ENCODE data around the gene RANGAP1.
A peak's percentile ranks its signal among the peaks of the same experiment; 100 is the strongest.
"Not testable (repeated sequence)": the region's sequence is repeated elsewhere in the genome, so short reads cannot be mapped to it uniquely, and the experiment has no call there.

RANGAP1 gene

GRCh38 chr22:41302021-41302767 is 16.2 kb upstream of the RANGAP1 start:
- FAIRE-seq (no peak), DNase-seq (ENCODE audit: extremely low spot score, insufficient read length, low read depth) (no peak)

- peak; percentile 77 for FAIRE-seq
- DNase-seq (ENCODE audit: extremely low spot score, insufficient read length, low read depth): peak; percentile 93
Observed at GRCh38 chr22:41301085-41302020, 15.4 kb upstream of the RANGAP1 start, which contains the start of gene ZC3H7B. Gene ZC3H7B, plus strand, starts transcription at chr22:41301525. Its CDS starts 19,136 bp downstream, at chr22:41320661.

DNA sequence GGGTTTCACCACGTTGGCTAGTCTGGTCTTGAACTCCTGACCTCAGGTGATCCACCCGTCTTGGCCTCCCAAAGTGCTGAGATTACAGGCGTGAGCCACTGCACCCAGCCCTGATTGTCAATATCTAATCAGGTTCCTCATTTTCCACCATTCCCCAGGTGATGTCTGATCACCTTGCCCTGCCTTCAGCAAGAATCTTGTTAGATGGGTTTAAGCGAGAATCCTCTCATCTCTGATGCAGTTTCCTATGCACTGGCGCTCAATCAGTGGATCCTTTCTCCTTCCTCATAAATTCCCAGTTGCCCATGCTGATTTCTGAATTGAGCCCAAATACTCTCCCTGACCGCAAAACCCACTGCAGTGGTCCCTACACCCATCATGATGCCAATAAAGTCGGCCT is 14.7 kb upstream of the RANGAP1 start:
- no peak for FAIRE-seq
- DNase-seq (ENCODE audit: extremely low spot score, insufficient read length, low read depth): no peak

DNA sequence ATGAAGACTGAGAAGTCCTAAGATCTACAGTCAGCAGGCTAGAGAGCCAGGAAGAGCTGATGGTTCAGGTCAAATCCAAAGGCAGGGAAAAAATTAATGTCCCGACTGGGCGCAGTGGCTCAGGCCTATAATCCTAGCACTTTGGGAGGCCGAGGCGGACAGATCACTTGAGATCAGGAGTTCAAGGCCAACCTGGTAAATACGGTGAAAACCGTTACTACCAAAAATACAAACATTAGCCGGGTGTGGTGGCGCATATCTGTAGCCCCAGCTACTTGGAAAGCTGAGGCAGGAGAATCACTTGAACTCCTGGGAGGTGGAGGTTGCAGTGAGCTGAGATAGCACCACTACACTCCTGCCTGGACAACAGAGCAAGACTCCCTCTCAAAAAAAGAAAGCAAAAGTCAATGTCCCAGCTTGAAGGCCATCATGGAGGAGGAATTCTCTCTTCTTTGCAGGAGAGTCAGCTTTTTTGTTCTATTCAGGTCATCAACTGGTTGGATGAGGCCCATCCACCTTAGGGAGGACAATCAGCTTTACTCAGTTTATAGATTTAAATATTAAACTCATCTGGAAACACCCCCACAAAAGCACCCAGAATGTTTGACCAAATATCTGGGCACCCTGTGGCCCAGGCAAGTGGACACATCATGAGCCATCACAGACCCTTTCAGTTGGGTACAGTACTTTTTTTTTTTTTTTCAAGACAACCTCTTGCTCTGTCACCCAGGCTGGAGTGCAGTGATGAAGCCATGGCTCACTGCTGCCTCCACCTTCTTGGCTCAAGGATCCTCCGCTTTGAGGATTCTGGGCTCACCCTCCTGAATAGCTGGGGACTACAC is 11.1 kb upstream of the RANGAP1 start:
- FAIRE-seq (no peak), DNase-seq (ENCODE audit: extremely low spot score, insufficient read length, low read depth) (no peak)

- not testable (repeated sequence) for DNase-seq (ENCODE audit: extremely low spot score, insufficient read length, low read depth); FAIRE-seq
Observed at GRCh38 chr22:41294816-41295215, 8.8 kb upstream of the RANGAP1 start.

- DNase-seq (ENCODE audit: extremely low spot score, insufficient read length, low read depth) (no peak), FAIRE-seq (no peak)
Observed at GRCh38 chr22:41290262-41291221, 4.6 kb upstream of the RANGAP1 start.

DNA sequence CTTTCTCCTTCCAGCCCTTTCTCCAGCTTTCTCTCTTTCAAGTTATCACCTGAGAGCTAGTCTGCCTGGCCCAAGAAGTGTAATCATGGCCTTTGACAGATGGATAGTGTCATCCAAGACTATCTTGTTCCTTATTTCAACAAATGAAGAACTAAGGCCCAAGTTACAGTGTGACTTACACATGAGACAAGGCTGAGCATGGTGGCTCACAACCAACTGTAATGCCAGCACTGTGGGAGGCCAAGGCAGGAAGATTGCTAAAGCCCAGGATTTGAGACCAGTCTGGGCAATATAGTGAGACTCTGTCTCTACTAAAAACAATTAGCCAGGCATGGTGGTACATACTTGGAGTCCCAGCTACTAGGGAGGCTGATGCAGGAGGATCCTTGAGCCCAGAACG is 3.7 kb upstream of the RANGAP1 start:
- FAIRE-seq (no peak), DNase-seq (ENCODE audit: extremely low spot score, insufficient read length, low read depth) (no peak)

- DNase-seq (ENCODE audit: extremely low spot score, insufficient read length, low read depth) (no peak), FAIRE-seq (no peak)
Observed at GRCh38 chr22:41288245-41288946, 2.4 kb upstream of the RANGAP1 start.

GRCh38 chr22:41286639-41287091 is 678 bp upstream of the RANGAP1 start:
- DNase-seq (ENCODE audit: extremely low spot score, insufficient read length, low read depth) (no peak), FAIRE-seq (no peak)

DNA sequence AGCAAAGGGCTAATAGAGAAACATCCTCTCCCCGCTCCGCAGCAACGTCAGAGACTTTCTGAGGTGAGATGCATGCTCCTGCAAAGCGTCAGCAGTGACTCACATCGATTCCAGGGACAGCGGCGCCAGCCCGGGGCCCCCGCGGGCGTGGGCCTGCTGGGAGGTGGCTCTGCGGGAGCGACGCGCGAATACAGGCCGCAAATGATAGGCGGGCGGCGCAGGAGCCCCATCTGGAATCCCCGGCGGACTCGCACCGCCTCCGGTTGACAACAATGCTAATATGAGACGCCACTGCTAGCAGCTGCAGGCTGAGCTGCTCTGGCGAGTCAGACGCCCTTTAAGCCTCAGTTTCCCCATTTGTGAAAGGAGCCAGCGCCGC is 557 bp downstream of the RANGAP1 start:
- no peak for FAIRE-seq
- DNase-seq (ENCODE audit: extremely low spot score, insufficient read length, low read depth): no peak

- FAIRE-seq (no peak), DNase-seq (ENCODE audit: extremely low spot score, insufficient read length, low read depth) (no peak)
Observed at GRCh38 chr22:41284465-41284864, 1.5 kb downstream of the RANGAP1 start.

DNA sequence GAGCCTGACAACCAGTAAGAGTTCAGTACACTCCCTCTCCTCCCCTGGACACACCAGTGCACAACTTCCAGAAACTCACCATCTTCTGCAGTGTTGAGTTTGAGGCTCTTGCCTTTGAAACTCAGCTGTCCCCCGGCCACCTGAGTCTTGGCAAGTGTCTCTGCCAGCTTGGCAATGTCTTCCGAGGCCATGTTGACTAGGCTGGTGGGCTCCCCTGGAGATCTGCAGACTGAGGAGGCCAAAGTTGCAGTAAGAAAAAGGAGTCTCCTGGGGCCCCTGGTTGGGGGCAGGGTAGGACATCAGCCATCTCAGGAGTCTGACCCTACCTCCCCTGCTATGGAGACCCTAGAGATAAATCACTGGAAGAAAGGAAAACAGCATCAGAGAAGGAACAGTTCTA is 5.1 kb downstream of the RANGAP1 start:
- DNase-seq (ENCODE audit: extremely low spot score, insufficient read length, low read depth) (no peak), FAIRE-seq (no peak)

GRCh38 chr22:41280065-41280464 is 5.9 kb downstream of the RANGAP1 start:
- no peak for DNase-seq (ENCODE audit: extremely low spot score, insufficient read length, low read depth)
- no peak for FAIRE-seq

- FAIRE-seq: no peak
- DNase-seq (ENCODE audit: extremely low spot score, insufficient read length, low read depth): no peak
Observed at GRCh38 chr22:41274856-41275255, 11.1 kb downstream of the RANGAP1 start.

GRCh38 chr22:41273128-41273527 is 12.9 kb downstream of the RANGAP1 start:
- no peak for FAIRE-seq
- DNase-seq (ENCODE audit: extremely low spot score, insufficient read length, low read depth): no peak

DNA sequence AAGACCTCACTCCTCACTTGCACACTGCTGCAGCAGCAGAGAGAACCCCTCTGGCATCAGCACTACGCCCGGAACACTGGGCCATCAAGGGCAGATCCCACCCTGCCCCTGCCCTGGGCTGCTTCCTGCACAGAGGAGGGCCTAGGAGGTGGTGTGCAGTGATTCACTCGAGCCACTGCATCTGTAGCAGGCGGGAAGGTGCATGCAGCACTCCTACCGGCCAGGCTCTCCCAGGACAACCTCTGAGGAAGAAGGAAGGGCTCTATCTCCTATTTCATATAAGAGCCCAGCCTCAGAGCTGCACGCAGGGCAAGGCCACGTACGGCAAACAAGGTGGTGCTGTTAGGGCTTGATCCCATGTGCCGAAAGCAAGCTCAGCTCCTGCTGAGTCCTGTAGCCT is 14.2 kb downstream of the RANGAP1 start:
- DNase-seq (ENCODE audit: extremely low spot score, insufficient read length, low read depth): no peak
- FAIRE-seq: no peak

- FAIRE-seq: no peak
Observed at GRCh38 chr22:41267958-41268357, 18.0 kb downstream of the RANGAP1 start.

DNA sequence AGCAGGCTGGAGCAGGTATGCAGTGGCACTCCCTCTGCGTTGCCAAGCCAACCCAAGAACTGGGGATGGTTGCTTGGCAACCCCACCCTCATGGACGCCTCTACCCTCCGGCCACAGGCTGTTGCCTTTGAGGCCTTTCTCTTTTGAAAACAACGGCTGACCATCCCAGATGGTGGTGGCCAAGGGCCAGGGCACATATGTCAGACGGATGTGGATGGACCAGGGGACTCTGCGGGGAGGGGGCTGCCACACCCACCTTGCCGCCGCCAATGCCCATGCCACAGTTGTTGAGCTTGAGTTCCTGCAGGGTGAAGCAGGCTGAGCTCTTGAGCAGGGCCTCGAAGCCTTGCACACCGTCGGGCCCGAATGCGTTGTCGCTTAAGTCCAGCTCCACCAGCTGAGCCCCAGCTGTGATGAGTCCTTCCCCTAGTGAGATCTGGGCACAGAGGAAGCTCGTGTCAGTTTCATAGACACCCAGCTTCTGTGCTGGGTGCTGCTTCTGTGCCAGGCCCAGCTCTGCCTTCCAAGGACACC is 21.5 kb downstream of the RANGAP1 start:
- FAIRE-seq (no peak), DNase-seq (ENCODE audit: extremely low spot score, insufficient read length, low read depth) (no peak)

More at GRCh38 chr22:41267958-41268357, 18.0 kb downstream of the RANGAP1 start:
- no peak for DNase-seq (ENCODE audit: extremely low spot score, insufficient read length, low read depth)

Measured in GM18507 (cell line).